GM21381 (cell line): ENCODE results near the gene SLC8A1.

Source experiments
- ATAC-seq: cut with Tn5 transposase; IDR thresholded peaks from one replicate; pipeline ENCODE4 v1.9.1; 2021; ENCODE audit warnings: mild to moderate bottlenecking, moderate library complexity; ENCODE audit not compliant: unreplicated experiment

SLC8A1 gene

DNA sequence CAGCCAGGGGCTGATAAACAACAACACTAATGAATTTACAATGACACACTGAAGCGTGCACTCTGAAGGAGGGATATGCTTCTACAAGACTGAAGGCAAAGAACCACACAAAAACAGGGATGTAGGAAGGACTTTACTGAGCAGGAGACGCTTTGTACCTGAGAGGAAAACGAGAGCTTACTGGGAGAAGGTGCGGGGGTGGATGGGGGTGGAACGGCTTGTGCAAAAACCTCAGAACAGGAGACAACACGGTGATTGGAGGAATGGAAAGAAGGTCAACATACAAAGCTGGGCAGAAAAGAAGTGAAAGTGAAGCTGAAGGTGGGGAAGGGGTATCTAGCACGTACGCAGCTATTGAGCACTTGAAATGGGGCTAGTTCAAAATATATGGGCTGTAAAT is 93.1 kb downstream of the SLC8A1 start:
- ATAC-seq: no peak

DNA sequence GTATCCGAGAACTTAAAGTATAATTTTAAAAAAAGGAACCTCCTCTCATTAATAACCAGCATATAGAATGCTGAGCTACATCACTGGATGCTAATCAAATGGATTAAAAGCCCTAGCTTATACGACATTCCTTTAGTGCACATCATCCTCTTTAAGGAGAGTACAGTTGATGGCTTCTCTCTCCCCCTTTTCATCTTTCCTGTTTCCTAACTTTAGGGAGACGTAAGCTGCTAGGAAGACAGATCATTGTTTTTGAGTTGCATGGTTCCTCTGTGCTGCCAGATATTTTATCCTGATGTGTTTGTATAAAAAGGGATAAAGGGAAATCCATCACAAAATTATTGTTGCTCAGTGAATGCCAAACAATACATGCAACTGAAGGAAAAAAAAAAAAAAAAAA is 94.2 kb downstream of the SLC8A1 start:
- ATAC-seq: no peak

DNA sequence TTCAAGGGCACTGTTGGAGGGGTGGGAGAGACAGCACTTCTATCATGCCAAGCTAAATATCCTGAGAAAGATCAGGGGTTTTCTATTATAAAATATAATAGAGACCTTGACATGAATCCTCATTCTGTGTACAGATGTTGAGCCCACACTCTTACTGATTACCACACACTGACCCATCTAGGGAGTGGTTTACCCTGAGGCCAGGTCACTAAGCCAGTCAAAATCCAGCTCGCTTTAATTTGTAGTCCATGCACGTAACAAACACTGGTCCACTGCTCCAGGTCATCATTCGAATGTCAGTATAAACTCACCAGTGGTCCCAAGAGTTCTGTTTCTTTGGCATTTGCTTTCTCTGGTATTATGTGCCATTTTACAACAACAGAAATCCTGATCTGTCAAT is 96.4 kb downstream of the SLC8A1 start:
- ATAC-seq: no peak

DNA sequence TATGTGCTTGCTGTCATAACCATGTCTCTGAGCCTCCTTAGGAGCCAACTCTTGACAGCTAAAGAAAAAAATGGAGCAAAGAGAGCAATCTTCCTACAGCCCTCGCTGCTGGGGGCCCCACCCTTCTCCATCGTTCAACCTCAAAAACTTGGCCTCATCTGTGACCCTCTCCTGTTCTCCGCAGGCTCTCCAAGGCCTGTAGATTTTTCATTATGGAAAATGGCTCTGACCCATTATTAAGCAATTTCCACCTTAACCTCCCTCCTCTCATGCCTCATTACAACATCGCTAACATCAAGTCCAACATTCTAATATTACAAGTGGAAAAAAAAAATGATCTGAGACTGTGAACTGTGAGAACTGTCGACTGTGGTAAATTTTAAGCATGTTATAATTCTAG is 98.7 kb downstream of the SLC8A1 start:
- ATAC-seq: no peak

DNA sequence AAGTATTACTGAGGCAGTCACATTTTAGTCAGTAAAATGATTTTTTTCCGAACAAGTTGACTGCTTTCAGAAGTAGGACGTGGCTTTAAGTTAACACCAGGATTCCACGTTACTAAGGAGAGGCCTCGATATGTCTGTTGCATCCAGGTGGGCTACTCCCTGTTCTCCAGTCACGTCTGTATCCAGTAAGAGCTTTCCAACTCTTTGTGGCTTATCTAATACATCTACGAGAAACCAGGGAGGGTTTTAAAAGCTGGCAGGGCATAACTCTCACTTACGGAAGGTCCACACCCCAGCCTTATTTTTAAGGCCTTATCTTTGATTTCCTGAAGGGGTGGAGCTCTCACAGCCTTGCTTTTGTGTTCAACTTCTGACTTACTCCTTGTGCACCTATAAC is 99.2 kb downstream of the SLC8A1 start:
- ATAC-seq: no peak

DNA sequence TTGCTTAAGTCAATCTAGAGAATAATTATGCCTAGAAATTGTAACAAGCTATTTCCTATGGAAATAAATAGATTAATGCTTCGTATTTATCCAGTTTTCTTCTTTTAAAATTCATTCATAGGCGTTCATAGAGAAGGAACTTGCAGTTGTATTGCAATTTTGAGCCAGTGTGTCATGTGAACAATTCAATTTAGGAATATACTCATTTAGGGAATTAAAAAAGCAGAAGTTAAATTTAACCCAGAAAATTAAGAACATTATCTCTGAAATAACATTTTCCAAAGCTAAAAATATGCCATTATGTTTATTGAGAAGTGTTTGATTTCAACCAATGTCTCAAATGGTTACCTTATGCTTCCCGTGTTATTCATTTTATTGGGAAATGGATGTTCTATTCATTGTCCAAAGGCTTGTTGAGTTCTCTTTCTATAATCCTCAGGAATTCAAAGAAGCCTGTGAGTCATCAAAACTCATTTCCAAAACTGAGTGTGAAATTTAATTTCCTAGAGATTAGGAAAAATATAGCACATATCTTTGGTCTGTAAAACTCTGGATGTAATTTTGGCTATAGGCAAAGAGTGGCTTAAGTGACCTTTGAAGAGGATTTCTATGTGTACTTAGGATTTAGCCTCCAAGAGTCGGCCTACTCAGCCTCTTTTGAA is 99.7 kb downstream of the SLC8A1 start:
- ATAC-seq: no peak

DNA sequence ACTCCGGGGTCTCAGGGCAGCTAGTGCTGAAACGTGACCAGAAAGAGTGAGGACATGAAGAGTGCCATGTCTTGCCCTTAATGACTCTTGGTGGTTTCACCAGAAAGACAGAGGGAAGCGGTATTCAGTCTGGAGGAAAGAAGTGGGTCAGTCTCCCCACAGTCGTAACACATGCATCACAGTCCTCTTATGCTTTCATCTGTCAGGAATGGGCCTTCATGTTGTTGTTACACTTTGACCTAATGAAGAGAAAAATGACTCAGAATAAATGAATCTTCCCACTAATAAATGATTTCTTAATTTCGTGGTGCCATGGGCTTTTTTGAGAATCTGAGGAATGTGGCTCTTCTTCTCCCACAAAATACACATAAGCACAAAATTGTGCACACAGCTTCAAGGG is 103.2 kb downstream of the SLC8A1 start:
- ATAC-seq: no peak

DNA sequence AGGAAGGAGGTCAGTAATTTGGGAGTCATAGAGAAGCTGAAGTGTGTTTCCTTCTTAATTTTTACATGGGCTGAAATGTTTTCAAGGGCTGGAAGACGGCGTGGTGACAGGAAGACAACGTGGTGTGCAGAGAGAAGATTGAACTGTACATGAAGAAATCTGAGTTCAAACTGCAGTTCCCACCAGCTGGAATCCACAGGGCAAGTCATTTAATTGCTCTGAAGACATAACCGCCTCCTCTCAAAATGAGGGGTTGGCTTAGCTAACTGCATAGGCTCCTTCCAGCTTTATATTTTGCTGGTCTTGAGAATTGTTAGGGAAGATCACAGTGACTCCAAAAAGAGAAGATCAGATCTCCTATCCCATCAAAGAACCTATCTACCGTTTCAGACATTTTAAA is 103.9 kb downstream of the SLC8A1 start:
- no peak for ATAC-seq

DNA sequence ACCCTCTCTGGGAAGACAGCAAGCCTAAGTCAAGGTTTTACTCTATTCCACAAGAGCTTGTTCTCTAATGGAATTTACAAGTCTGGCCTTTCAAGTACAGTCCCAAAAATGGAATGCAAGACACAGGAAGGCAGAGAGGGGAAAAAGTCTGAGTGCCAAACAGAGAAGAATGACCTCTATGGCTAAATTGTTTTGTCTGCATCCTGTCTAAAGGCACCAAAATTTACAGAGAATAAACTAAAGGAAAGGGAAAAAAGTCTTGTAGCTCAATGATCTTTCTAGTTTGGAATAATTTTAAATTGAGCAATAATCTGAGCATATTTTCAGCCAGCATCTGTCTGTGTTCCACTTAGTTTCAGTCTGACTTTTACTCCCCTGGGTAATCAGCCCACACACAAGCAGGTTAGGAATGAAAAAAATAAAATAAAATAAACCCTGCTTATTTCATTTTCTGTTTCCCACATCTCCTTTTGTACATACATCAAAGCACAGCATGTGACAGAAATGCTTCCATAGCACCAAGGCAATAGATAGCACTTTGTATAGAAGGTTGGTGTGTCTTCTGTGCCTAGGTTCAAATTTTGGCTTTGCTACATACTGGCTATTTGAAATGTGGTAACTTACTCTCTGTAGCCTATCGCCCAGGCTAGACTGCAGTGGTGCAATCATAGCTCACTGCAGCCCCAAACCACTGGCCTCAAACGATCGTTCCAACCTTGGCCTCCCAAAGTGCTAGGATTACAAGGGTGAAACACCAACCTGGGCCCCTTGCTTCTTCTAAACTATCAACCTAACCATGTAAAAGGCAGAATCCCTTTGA is 105.1 kb downstream of the SLC8A1 start:
- no peak for ATAC-seq

DNA sequence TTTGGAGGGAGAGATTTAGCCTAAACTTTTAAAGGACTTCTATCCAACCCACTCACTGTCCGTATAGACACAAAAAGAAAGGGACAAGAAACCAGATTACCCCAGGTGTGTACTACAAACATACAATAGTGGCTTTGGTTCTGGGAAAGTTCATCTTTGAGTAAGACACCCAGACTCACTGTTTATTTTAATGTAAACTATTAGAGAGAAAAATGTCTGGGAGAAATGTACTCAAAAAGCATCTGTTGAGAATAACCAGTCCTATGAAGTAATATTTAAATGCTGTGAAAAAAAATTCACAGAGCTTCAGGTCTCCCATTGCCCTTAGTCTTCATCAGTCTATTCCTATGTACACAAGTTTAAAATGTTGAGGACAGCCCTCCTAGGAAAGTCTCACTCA is 107.5 kb downstream of the SLC8A1 start:
- no peak for ATAC-seq

DNA sequence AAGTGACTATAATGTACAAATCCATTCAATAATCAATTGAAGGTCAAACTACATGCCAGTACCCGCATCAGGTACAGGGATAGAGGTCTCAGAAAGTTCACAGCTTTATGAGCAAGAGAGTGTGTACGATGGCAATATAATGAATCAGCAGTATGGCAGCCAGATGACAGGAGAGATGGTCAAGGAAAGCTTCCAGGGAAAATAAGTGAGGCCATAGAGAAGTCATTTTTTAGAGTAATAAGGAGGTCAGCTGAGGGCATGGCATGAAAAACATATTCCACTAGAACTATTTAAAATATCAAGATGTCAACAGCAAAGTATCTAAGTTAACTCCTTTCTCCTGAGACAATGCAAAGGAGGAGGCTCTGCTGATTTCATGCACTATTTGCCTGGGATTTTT is 108.0 kb downstream of the SLC8A1 start:
- ATAC-seq: no peak

DNA sequence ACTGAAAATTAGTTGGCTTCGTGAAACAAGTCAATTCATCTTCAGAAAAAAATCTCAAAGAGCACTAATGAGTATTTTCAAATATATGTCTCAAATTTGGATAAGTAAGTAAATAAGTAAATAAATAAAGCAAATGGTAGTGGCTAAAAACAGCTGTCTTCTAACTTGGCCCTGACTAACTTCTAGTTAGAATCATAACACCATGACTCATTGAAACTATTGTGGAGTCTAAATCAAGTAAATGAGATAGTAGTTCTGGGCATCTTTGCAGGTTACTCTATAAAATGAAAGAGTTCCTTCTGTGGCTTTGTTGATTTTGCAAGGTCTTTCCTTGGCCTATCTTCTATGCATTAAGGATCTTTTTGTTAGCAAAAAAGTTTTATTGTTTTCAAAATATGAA is 110.7 kb downstream of the SLC8A1 start:
- ATAC-seq: no peak

DNA sequence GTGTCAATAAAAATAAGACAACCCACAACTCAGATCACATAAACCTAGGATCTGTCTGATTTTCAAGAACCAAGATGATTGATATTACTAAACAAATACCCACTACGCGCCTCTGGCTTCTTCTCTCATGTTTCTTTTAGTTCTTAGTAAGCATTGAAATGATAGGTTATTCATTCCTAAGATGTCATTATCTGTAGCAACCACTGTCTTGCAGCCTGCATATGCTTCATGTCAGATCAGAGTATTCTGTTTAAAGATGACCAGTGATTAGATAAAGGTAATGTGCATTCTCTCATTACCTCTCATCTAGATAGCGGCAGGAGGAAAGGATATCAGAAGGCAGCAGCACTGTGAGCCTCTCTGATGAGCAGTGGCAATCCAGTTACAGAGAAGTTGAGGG is 112.9 kb downstream of the SLC8A1 start:
- no peak for ATAC-seq

DNA sequence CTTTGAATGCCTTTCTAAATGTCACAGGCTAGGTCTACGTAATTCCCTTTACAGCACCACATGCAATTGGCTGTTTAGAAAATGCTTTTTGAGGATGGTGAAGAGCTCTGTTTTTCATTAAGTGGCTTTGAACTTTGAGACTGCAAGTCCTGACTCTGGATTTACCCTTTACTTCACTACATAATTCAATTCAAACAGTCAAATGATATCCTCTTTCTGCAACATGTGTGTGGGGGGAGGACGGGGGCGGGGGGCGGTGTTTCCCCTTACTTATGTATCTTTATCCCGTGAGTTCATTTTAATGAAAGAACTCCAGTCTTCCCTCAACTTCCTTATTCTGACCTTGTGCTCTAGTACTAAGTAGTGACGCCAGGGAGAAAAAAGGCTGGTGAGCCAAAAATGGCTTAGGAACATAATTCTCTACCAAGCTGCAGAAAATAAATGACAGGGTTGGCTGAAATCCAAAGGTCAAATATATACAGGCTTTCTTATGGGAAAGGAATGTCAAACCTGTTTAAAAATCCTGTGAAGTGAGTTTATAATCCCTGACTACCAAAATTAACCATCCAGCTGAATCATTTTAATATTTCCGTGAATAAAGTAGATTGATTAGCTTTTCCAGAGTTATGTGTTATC is 119.6 kb downstream of the SLC8A1 start:
- ATAC-seq: no peak

DNA sequence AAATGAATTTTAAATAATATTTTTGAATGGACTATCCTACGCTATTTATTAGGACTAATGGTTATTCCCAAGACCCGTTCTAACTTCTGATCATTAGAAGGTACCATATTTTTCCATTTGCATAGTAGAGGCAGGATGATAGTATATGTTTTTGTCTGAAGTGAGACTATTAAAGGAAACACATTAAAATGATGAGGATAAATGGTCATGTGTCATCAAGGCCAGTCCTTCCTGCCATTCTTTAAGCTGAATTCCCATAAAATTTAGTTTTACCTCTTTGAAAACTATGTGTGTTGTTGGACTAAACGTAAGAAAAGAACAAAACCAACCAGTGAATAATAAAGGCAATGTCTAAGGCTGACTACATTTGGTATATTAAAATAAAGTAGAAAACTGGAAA is 121.8 kb downstream of the SLC8A1 start:
- ATAC-seq: no peak

DNA sequence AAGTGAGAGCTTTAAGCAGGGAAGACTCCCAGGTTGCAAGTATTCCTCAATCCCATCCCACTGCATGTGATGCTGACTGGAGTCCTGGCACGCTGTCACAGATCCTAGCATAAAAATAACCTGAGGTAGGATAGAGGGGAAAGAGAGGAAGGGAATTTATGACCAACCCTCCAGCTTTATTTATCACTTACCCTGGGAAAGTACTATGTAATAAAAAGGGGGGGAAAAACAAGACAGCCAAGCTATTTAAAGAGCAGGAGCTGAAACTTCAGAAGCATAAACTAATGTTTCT is 122.2 kb downstream of the SLC8A1 start:
- ATAC-seq: no peak

DNA sequence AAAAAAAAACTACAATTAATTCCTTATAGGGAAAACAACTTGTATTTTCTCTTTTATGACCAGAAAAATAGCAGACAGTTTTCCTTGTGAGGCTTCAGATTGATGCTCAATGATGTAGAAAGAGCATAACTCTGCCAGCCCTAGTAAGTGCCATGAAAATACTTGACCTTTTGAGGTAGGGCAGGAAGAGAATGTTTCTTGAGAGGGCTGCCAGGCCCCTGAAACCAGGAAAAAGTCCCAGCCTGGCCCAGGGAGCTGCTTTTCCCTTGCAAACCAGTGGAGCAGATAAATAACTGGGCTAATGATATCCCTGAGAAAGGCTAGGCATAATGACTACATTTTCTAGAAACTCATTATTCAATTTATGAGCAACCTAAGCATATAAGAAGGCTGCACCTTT is 126.8 kb downstream of the SLC8A1 start:
- ATAC-seq: no peak

DNA sequence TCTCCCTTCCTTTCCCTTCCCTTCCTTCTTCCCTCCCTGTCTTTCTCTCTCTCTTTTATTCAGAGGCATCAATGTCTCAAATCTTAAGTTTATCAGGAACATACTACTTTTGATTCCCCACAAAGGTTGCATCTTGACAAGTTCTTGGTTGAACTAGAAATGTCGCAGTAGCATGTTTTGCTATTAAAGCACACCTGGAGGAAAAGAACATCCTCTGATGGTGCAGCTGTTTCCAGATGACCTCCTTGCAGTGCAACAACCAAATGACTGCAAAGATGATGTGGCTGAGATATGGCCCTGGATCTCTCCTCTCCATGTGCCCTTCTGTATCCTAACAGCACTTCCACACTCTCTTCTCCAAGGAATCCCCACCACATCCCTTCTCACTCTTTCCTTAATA is 127.2 kb downstream of the SLC8A1 start:
- no peak for ATAC-seq

DNA sequence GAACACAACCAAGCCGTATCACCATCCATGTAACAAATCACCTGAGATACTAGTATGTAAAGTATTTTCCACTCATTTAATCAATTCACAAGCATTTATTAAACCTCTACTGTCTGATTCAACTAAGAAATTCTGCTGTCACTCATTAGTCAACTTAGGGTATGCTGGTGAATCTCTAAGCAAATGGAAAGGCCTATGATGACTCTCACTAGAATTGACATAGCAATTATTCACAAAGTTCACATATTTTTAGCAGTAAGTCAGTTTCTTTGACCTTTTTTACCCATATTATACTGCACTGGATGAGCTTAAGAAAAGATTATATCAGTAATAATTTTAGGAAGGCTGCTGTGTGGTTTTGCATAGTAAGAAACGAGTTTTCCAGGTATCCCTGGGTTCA is 130.1 kb downstream of the SLC8A1 start:
- no peak for ATAC-seq

DNA sequence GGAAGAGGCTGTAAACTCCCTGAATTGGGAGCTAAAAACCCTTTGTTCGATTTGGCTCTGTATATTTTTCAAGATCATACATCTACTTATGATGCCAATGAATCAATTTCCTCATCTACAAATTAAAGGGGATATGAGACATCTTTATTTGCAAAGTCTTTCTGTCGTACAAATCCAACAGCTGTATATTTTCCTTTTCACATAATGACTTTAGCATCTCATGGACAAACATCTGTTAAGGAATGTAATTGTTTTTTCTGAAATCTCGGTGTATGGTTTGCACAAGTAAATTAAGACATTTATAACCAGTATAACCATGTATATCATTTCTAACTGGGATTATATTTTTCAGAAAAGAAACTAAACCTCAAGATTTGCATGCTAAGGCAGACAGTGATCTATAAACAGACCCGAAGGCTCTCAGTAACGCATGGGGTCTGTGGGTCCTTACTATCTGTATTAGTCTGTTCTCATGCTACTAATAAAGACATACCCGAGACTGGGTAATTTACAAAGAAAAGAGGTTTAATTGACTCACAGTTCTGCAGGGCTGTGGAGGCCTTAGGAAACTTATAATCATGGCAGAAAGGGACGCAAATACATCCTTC is 130.8 kb downstream of the SLC8A1 start:
- ATAC-seq: no peak

DNA sequence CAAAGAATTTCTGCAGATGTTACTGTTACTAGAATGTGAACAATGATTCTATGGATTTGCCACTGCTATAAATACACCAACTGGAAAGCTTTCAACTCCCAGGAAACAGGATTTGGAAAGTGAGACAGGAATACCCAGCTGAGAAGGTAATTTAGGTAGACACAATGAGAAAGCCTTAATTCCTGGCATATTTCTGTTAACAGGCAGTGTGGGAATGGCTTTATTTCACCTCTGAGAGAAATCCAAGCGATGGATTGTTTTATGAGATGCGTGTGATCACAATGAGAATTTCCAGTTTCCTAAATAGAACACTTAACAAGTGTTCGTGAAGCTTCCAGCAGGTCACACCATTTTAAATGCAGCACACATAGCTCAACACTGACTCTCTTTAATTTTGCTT is 133.0 kb downstream of the SLC8A1 start:
- ATAC-seq: no peak

DNA sequence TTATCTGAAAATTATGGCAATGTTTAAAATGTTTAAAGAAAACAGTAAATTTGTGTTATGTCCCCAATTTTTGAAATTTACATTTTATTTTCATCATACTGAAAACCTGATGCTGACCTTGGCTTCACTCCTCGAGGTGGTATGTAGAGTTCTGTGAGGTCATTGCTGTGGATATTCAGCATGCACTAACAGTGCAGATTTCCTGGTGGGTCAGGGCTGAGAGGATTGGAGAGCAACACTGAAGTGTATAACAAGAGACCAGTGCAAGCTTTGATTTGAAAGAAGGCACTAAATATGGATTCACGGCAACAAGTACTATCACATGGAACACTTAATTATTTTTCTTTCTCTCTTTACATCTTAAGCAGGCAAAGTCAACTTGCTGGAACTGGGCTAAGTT is 134.1 kb downstream of the SLC8A1 start:
- no peak for ATAC-seq
